K562 (cell line): Measurements from ENCODE around the gene TMEM222.

Source experiments
- ARNT ChIP-seq, 2 experiments: fragments of 450-650 bp; IDR thresholded peaks; 2 replicates each; pipeline ENCODE4 v1.6.1; 2016; ENCODE audit warnings: mild to moderate bottlenecking in 1 of 2
- CTCF ChIP-seq, 3 experiments: IDR thresholded peaks in 2 of 3; conservative IDR thresholded peaks in 1 of 3; 2 replicates each; pipeline ENCODE4 v1.5.1; 2011 to 2012; ENCODE audit warnings: low read length in 3 of 3, mild to moderate bottlenecking in 3 of 3, control low read depth in 2 of 3, improper control_type of control experiment in 1 of 3, inconsistent platforms in 1 of 3, low read depth in 1 of 3, mixed read lengths in 1 of 3, moderate library complexity in 1 of 3; ENCODE audit not compliant: insufficient read depth in 2 of 3
- DMBX1 ChIP-seq: fragments of 250-450 bp; sonication (Bioruptor Pico); IDR thresholded peaks from 2 replicates; pipeline ENCODE4 v1.8.0; 2022; ENCODE audit warnings: inconsistent platforms, mild to moderate bottlenecking, moderate library complexity, borderline replicate concordance
- EZH2 ChIP-seq: IDR thresholded peaks from 2 replicates; pipeline ENCODE4 v1.6.1; 2012; ENCODE audit warnings: low read depth, mild to moderate bottlenecking, inconsistent platforms, low read length, borderline replicate concordance
- FOXK2 ChIP-seq, 2 experiments: fragments of 450-650 bp; IDR thresholded peaks in 1 of 2; conservative IDR thresholded peaks in 1 of 2; 2 replicates each; pipeline ENCODE4 v1.6.1; 2016; ENCODE audit warnings: low read depth in 2 of 2, mild to moderate bottlenecking in 1 of 2
- JUND ChIP-seq, 2 experiments: IDR thresholded peaks; 2 replicates in 1 of 2; 3 replicates in 1 of 2; pipeline ENCODE4 v1.6.1; 2011; ENCODE audit warnings: borderline replicate concordance in 2 of 2, low read depth in 2 of 2, low read length in 2 of 2, improper control_type of control experiment in 1 of 2, missing biosample characterization in 1 of 2, missing genetic modification characterization in 1 of 2, missing genetic modification reagents in 1 of 2
- NKRF ChIP-seq: fragments of 450-650 bp; IDR thresholded peaks from 2 replicates; pipeline ENCODE4 v1.6.1; 2016; ENCODE audit warnings: borderline replicate concordance
- PATZ1 ChIP-seq: fragments of 250-450 bp; sonication (Bioruptor Pico); IDR thresholded peaks from 2 replicates; pipeline ENCODE4 v1.5.0; 2020; ENCODE audit warnings: mild to moderate bottlenecking, borderline replicate concordance
- PYGO2 ChIP-seq: fragments of 450-650 bp; IDR thresholded peaks from 2 replicates; pipeline ENCODE4 v1.6.1; 2016; ENCODE audit warnings: mild to moderate bottlenecking, missing genetic modification characterization, moderate library complexity, missing compliant biosample characterization
- ZBTB33 ChIP-seq: sonication (generic); formaldehyde crosslinking; IDR thresholded peaks from 2 replicates; pipeline ENCODE4 v1.8.1; 2023; ENCODE audit warnings: mild to moderate bottlenecking, missing genetic modification reagents
- ZNF280A ChIP-seq: fragments of 450-650 bp; IDR thresholded peaks from 2 replicates; pipeline ENCODE4 v1.6.1; 2018; ENCODE audit warnings: mild to moderate bottlenecking, low read depth; ENCODE audit not compliant: partially characterized antibody

- TF ChIP-seq FOXK2 (conservative IDR thresholded peaks at IDR 0.05 in 1 of 2, IDR thresholded peaks at IDR 0.05 in 1 of 2; ENCODE audit: low read depth in 2 of 2), result no peak
- no peak for TF ChIP-seq EZH2
- no peak for TF ChIP-seq PATZ1 (CRISPR knock-in tag)
- TF ChIP-seq ARNT (IDR thresholded peaks at IDR 0.05), result no peak
- TF ChIP-seq CTCF (IDR thresholded peaks at IDR 0.05 in 2 of 3, conservative IDR thresholded peaks at IDR 0.05 in 1 of 3; ENCODE audit: insufficient read depth in 2 of 3, low read depth in 1 of 3, low read length in 3 of 3), result no peak
- TF ChIP-seq ZNF280A, result no peak
- no peak for TF ChIP-seq ZBTB33 (CRISPR knock-in tag)
- no peak for TF ChIP-seq DMBX1
- TF ChIP-seq JUND (IDR thresholded peaks at IDR 0.05; ENCODE audit: borderline replicate concordance, low read depth, low read length), result no peak
- TF ChIP-seq JUND (tag; IDR thresholded peaks at IDR 0.05; ENCODE audit: borderline replicate concordance, low read depth, low read length), result no peak
- no peak for TF ChIP-seq NKRF
- TF ChIP-seq PYGO2 (tag), result no peak
Measured at GRCh38 chr1:27358928-27359313, 37.0 kb downstream of the TMEM222 start.
